GOT3 (cell line): ENCODE results near the gene ZNF423.

Experiments
- DNase-seq: peaks from one replicate; lab custom pipeline; 2025; ENCODE audit warnings: mixed read lengths; lab: John Stamatoyannopoulos, UW

ZNF423 gene

DNA sequence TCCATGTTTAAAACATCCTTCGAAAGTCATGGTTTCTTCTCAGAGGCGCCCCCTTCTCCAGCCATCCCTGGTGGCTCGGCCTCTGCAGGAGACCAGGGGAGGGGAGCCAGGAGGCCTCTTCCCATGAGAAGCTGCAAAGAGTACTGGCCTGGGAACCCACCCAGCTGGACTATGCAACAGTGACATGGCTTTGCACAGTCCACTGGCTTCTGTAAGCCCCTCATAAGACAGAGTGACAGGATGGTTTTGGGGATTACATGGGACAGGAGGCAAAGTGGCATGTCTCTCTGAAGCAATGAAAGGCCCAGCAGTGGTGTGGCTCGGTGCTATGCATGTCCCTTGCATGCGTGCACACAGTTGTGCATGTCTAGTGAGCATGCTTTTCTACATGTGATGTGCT, 382.8 kb downstream of the ZNF423 start:
- no peak for DNase-seq

DNA sequence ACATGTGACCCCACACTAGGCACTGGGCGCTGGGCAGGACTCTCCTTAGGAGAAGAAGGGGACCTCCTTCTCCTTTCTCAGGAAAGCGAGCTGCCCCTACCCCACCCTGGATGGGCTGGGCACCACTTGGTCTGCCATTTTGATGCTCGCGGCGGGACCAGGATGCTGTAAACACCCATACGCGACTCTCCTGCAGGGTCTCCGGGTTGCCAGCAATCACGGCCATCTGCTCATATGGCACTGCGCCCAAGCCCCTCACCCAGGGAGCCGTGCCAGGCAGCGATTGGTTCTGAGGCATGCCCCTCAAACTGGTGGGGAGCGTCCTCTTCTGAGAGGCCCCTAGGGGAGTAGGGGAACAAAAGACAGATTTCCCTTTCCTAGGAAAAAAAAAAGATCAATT, 383.3 kb downstream of the ZNF423 start:
- no peak for DNase-seq

DNA sequence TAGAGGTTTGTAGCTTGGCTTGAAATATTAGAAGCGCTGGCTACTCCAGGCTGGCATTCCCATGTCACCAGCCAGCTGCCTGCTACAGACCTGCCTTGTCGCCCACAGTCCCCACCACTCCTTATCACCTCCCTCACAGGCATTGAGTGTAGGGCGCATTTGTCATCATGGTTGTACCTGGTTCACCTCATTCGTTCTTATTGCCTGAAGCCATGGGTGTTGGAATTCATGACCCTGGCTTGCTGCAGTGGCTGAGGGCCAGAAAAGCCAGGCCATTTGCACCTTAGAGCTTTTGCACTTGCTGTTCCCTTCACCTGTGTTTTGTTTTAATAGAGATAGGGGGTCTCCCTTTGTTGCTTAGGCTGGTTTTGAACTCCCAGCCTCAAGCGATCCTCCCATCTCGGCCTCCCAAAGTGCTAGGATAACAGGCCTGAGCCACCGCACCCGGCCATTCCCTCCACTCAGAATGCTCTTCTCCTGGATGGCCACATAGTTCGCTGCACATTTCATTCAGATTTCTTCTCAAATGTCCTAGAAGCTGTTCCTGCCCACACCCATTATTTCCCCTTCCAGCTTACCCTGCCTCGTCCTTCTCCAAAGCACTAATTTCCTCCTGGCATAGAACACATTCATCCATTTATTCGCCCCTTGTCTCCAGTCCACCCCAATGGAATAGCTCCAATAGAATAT, 384.7 kb downstream of the ZNF423 start:
- no peak for DNase-seq

DNA sequence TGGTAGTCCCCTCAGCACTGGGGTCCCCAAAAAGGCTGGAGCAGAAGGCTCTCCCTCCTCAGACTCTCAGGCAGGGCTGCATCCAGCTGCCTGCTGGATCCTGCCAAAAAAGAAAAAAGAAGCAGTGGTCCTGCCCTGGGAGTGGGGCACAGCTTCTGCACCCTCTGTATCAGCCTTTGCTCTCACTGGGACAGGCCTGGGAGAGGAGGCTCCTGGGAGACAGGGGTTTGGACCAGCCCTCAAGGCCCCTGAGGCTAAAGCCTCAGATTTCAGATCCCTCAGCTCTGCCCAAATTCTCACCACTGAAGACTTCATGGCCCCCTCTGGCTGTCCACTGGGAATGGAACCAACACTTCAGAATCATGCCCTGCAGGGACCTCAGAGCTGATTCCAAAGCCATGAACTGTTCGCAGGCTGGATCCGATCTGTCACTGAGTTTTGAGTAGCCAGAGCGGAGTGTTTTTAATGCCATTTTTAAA, 385.4 kb downstream of the ZNF423 start:
- no peak for DNase-seq

DNA sequence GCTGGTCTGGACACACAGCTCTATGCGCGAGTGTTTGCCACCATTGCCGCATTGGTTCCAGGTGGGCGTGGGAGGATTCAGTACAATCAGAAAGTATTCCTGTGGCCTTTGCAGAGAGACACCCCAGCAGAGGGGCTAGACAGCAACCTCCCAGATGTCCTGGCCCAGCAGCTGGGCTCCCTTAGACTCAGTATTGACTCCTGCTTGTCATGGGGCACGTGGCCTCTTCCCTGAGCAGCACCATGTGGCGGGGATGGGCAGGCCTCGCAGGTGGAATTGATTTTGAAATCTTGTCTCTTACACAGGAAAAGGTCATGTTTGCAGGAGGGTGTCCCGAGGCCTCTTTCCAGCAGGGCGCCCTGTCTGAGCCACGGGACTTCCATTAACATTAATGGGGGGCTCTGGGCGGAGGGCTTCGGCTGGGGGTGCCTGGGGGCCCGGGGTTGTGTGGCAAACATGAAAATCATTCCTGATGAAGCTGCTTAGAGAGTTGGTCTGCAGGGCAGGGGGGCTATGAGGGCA, 385.9 kb downstream of the ZNF423 start:
- no peak for DNase-seq

DNA sequence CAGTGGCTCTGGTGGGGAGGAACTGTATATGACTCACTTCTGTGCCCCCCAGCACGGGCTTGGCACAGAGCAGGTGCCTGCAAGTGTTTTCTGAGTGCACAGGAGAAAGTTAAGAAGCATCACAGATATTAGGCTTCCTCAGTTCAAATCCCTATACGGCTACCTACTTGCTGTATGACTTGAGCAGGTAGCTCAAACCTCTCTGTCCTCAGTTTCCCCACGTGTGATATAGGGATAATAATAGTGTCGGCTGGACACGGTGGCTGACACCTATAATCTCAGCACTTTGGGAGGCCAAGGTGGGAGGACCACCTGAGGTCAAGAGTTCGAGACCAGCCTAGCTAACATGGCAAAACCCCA, 386.6 kb downstream of the ZNF423 start:
- DNase-seq: no peak

DNA sequence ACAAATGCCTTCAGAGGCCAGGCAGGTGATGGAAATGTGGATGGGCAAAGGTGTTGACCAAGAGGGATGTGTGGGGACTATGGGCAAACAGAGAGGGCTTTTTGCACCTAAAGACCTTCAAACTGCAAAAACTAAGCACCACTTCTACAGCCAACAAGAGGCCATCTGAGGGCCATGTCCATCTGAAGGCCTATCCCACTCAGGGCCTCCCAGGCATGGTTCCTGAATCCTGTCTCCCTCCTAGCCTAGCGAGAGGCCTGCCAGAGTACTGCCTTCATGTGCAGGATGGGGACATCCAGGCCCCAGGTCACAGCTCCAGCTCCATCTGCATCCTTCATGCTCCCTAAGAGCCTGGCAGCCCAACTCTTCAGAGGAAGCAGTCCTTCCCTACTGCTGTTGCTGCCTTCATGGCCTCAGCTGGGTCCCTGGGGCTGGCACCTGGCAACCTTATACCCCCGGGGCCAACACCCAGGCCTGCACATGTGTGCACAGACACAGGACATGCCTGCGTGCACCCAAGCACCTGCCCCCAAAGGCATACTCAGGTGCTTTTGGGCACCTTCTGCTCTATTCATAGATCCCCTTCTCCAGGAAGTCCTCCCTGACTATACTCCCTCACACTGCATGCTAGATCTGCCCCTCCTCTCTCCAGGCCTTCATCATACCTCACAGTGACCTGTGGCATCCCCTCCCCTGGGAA, 387.2 kb downstream of the ZNF423 start:
- no peak for DNase-seq

DNA sequence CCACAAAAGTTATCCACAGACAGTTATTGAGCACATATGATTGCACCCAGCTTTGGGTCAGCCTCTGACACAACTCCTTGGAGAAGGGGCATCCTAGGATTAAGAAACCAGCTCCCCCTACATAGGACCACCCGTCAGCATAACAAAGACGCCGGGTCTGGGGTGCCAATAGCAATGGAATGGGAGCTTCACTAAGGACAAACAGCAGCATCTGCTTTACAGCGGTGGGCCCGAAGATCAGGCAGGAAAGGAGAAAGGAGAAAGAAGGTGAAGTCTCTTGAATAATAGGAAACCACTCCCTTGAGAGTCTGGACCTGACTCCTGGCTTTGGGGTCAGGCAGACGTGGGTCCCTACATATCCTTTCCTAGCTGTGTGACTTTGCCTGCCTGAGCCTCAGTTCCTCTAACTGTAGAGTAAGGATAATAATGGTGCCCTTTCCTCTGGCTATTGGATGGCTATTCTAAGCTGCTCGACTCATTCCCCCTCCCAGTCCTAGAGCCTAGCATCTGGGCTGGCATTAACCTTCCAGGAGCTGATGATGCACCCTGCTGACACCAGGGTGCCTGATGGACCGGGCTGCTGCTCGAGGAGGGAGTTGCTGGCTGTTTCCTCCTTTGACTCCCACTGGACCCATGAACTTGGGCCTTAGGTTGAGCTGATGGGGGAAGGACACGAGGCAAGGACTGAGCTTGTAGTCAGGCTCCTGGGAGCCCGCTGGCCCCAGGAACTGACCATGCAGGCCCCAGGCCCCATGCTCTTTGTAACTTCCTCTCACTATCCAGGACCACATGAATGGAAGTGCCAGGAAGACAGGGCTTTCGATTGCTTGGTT, 388.2 kb downstream of the ZNF423 start:
- DNase-seq: no peak

DNA sequence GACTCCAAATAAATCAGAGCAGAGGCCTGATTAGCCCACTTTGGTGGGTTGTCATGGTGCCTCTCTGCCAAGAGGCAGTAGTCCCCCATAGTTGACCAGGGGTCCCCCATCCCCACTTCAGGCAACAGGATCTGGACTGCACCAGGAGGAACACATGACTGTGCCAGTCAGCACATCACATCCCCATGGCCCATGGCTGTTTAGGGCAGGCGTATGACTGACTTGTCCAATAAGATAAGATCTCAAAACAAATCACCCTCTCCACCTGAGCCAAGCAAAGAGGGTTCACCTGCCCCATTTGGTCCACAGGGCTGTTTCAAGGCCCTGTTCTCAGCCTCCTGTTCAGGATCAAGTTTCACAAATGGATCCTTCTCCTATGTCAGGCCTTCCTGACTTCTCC, 389.0 kb downstream of the ZNF423 start:
- no peak for DNase-seq

DNA sequence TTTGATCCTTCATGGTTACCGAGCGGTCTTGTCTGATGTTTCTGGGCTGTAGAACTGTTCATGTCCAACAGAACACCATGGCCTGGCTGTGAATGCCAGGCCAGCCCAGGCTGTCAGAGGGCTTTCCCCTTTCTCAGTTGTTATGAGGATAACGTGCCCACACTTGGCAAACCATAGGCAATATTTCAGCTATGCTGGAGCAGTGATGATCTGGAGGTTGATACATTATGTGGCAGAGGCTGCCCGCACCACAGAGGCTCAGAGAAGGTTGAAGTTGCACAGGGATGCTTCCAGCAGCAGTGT, 389.4 kb downstream of the ZNF423 start:
- DNase-seq: no peak

DNA sequence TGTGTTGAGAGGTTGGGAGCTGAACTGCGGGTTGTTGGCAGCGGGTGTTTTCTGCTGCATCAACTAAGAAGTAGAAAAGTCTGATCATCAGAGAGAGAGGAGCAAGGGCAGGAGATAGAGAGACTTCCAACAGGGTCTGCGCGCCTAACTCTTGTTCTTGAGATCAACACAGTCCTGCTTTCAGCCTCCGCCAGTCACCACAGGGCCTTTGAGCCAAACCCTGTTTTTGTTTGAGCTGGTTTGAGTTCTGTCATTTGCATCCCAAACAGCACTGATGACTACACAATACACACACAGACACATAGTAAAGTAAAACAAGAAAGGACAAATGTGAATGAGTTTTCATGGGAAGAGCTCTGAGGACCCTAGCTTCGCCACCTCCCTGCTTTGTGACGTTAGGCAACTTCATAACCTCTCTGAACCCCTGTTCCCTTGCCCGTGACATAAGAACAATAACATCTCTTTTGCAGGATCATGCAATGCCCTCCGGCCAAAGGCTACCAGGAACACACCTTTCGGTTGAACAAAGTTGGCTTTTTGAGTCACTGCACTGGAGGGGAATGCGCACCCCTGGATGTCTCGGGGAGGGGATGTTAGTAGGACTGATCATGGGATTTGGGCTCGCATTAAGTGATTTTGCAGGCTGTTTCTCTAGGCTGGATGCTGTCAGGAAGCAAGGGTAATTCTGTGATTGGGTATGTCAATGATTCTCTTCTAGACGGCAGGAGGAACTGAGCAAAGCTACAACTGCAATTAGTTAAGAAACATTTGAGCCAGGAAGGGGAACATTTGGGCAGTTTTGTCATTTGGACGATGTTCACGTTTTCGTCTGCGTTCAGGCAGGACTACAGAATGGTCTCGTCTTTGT, 390.0 kb downstream of the ZNF423 start:
- no peak for DNase-seq

DNA sequence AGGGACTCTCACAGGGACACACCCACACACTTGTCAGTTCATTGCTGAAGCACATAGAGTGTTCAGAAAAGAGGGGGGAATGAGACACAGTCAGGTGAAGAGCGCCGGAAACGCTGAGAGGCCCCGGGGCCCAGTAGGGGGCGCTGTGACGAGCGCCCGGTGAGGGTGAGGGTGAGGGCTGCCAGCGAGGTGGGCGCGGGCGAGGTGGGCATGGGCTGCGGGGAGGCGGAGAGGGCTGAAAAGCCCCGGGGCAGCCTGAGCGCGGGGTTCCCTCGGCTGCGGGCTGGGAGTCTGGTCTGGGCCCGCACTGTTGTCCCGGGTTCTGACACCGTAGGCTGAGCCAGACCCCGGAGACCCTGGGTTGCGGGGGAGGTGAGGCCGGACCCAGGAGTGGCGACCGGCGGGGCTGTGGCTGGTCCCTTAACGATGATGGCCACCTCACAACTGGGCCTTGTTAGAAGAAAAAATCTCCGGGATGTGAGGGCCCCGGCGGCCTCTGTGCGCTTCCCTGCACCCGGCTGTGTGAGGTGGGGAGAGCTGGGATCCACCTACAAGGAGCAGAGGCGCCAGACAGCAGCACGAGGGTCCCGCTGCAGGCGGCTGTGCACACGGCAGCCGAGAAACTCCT, 390.9 kb downstream of the ZNF423 start:
- no peak for DNase-seq

DNA sequence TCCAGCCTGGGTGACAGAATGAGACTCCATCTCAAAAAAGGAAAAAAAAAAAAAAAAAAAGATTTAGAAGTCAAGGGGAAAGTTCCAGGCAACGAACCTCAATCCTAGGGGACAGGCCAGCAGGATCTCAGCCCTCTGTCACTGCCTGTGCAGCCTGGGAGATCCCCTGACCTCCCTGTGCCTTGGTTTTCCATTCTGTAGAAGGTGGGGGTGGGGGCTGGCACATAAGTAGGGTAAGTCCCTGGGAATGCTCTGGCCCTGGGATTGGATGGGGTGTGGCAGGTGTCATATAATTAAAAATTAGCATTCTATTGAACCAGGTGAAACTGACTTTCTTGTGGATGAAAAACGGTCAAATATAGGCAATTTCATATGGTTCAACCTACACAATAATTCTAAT, 391.8 kb downstream of the ZNF423 start:
- no peak for DNase-seq

DNA sequence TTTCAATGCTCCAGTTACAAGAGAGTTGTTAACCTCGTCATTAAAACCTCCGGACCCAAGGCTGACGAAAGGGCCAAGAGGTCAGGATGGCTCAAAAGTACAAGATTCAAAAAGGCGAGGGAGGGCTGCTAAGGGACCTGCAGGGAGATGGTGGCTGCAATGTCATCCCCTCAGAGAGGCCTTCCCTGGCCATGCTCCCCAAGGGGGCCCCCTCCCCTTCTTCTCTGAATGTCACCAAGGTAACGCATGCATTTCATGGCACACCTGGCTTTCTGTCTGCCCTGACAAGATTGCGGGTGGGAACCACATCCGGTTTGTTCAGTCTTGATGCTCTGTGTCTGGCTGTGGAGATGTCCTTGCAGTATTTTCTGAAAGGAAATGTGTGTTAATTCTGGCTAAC, 392.4 kb downstream of the ZNF423 start:
- no peak for DNase-seq

DNA sequence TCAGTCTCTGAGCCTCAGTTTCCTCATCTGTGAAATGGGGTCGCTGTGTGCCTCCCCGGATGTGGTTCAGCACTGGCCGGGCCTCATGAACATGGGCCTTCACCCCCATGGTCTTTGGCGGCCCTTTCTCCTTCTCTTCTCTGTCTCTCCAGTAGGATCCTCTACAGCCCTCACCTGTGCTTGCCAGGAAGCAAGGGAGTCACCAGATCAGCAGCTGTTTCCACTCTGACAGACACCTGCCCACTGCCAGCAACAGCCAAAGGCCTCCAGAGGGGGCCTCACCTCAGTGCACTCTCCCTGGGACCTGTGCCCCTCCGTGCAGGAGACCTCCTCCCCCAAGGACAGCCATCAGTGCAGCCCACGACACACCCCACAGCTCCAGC, 392.9 kb downstream of the ZNF423 start:
- DNase-seq: no peak

DNA sequence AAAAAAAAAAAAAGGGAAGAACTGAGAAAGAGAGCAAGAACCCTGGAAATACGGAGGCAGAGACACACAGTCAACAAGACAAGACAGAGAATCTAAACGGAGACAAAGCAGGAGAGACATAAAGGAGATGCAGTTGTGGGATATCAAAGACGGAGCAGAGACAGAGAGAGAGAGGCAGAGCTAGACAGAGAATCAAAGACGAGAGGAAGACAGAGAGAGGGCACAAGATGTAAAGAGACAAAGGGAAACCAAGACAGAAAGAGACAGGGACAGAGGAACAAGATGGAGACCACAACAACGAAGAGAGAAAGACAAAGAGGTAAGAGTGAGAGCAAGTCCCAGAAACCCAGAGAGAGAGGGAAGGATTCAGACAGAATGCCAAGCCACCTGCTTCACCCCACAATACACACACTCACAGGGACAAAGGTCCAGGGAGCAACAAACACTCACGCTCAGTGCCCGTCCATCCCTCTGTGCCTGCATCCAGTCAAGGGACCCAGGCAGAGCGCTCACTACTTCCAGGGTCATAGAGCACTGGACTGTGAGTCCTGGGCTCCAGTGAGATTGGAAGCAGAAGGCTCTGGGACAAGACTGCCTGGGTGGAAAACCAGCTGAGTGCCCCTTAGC, 393.4 kb downstream of the ZNF423 start:
- DNase-seq: no peak

DNA sequence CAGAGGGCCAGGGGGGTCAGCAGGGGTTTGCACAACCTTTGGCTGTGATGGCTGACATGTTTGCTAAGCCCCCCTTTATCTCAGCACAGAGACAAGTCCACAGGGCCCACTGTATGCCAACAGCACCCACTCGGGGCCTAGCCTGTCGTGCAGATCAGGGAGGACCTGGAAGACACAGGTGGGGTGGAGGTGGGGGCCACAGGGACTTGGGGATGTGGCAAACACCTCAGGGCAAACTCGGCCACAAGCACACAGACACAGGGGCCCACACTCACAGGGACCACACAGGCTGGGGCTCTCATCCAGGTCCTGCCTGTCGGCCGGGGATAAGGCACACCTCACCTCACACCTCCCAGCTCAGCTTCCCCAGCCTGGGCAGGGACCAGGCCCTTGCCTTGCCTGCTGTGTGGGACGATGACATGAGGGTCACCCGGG, 394.4 kb downstream of the ZNF423 start:
- no peak for DNase-seq

DNA sequence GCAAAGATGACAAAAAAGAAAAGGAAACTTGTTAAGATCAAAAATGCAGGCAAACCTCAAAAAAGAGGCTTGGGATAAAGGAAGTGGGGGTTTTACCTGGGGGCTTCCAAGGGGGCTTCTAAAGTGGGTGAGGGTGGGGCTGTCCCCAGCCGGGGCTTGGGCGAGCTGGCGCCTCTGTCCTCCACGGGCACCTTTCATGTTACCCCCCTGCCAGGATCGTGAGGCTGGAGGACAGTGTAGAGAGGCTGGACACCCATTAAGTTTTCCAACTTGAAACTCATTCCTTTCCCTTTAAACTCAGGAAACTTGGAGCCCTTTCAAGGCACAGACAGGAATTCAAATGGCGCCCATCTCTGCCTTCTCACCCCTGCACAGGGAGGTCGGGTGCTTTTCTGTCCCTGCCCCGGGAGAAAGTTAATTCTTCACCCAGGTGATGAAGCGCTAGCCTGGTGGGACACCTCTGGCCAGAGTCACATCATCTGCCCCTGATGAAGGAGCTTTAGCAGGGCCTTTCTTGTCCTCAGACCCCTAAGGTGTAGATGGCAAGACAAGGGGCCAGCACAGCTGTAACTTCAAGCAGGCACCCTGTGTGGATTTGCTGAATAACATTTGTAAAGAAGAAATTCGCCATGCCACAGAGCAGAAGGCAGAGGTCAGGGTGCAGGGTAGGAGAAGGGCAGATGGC, 395.0 kb downstream of the ZNF423 start:
- DNase-seq: no peak

DNA sequence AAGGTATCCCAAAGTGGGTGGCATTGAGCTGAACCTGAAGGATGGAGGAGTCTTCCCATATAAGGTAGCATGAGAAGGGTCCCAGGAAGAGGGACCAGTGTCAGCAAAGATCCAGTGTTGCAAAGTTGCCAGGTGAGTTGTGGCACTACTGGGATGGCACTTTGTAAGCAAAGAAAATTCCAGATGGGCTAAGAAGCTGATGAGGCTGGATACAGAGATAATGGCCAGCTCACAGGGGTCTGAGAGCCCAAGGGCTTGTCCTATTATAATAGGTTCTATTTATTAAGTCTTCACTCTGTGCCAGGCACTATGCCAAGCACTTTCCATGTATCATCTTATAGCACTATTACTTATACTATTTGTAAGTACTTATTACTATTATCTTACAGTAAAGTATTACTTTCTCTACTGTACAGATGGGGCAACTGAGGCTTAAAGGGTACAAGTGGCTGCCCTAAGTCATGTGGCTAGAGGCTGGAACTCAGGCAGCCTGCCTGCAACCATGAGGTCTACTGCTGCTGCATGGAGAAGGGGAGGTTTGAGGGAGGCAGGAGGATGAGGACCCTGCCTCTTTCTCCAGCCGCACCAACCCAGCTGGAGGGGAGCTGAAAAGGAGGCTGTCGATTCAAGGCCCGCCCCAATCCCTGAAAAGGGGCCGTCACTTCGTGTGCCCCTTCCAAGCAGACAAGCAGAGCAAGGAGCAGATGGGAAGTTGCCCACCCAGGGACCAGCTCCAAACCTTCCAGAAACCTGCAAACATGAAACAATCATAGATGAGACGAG, 395.8 kb downstream of the ZNF423 start:
- DNase-seq: no peak
